HPDE6-E6E7 (cell line): Measurements from ENCODE around the gene PLB1.
"Not testable (repeated sequence)": the region's sequence is repeated elsewhere in the genome, so short reads cannot be mapped to it uniquely, and the experiment has no call there.

Experiments used
- DNase-seq: peaks from one replicate; pipeline ENCODE4 v3.0.0; 2011; ENCODE audit warnings: missing footprints; ENCODE audit errors: extremely low spot score

PLB1 gene

DNA sequence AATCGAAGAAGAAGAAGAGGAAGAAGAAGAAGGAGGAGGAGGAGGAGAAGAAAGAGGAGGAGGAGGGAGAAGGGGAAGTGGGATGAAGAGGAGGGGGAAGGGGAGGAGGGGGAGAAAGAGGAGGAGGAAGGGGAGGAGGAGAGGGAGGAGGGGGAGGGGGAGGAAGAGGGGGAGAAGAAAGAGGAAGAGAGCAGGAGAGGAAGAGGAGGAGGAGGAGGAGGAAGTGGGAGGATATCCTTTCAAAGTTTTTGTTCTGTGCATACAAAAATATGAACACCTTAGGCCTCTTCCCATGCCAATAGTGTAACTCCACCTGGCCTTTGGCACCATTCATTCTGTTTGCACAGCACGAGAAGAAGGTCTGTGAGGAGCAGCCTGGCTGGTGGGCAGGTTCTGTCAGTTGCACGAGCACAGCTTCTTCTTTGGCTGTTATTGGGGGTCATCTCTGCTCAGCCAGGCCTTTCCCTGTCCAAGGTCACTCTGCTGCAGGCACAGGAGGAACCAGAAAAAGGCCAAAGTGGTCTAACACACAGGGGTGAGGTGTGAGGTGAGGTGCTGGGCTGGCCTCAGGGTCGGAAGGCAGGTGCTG lies 25.8 kb upstream of the PLB1 start:
- no peak for DNase-seq

DNA sequence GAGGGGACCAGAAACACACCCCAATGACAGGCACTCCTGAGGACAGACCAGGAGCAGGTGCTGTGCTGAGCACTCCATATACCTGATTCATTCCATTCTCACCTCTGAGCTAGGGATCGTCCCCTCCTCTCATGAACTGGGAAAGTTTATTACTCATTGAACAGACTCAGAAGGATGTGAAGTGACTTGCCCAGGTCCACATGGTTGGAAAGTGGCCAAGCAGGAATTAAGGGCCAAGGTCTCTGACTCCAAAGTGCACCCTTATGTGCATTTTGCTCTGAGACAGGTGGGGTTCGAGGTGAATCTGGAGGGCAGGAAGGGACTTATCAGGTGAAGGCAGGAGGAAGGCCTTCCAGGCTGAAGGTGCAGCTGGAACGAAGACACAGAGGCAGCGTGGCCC lies 25.1 kb upstream of the PLB1 start:
- peak; percentile 98 for DNase-seq

DNA sequence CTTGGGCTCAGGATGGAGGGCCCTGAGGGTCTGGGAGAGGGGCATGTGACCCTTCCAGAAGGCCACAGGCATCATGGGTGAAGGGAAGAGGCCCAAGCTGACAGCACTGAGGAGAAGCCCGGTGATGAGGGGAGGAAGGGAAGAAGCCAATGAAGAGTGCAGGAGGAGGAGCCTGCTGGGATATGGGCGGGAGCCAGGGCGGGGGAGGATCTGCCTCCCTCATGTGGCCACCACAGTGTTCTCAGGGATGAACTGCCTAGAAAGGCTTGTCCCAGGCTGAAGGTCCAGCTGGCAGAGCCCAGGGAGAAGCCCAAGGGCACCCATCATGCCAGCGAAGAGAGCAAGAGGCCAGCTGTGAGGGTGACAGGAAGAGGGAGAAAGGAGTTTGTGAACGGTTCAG lies 24.6 kb upstream of the PLB1 start:
- DNase-seq: peak; percentile 60

DNA sequence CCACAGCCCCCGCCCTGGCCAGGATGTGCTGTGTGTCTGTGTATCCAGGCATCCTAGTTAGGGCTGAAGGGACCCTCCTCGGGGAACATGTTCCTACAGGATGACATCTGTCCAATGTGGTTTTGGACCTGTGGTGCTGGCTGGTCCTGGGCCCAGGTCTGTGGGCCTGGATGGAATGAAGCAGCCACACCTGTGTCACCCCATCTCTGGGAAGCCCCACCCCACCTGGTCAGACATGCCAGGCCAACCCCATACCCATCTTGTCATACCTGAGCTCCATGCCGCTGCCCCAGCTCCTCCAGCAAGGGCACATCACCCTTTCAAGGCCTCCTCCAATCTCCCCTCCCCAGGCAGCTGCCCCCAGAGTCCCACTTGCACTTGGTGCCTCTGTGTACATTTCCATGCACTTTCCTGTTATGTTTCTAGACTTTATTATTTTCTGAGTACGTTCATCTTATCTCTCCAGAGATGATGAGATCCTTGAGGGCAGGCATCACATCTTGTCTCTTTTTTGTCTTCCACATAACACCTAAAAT lies 24.1 kb upstream of the PLB1 start:
- no peak for DNase-seq

DNA sequence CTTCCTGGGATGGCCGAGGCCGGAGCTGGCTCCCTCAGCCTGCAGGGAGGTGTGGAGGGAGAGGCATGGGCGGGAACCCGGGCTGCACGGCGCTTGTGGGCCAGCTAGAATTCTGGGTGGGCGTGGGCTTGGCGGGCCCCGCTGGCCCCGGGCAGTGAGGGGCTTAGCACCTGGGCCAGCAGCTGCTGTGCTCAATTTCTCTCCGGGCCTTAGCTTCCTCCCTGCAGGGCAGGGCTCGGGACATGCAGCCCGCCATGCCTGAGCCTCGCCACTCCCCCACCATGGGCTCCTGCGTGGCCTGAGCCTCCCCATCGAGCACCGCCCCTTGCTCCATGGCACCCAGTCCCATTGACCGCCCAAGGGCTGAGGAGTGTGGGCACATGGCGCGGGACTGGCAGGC lies 23.2 kb upstream of the PLB1 start:
- DNase-seq: not testable (repeated sequence)

DNA sequence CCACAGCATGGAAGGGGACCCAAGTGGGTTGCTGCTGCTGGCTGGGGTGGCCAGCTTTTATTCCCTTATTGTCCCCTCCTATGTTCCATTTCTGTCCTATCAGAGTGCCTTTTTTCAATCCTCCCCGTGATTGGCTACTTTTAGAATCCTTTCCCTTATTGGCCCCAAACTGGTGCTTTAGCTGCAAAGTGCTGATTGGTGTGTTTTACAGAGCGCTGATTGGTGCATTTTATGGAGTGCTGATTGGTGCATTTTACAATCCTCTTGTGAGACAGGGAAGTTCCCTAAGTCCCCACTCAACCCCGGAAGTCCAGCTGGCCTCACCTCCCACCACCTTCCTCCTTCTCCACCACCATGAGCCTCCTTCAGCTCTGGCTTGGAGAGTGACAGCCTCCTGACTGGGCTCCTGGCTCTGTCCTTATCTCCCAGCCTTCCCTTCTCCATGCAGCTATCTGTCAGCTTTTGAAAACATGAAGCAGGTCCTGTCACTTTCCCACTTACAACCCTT lies 20.7 kb upstream of the PLB1 start:
- DNase-seq: no peak

DNA sequence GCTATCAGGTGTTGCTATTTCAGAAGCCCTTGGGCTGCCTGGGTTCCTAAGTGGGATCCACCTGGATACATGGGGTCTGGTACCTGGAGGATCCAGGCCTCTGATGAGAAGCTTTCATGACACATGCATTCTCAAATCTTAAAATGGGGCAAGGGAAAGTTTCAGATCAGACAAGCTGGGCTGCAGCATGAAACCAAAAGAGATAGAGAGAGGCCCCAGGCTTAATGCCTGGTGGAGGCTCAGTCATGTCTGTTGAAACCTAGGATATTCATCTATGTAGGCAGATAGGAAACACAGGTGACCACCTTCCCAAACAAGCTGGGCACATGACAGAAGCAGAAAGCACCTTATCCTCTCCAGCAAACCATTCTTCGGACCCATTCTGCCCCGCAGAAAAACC lies 18.8 kb upstream of the PLB1 start:
- no peak for DNase-seq

DNA sequence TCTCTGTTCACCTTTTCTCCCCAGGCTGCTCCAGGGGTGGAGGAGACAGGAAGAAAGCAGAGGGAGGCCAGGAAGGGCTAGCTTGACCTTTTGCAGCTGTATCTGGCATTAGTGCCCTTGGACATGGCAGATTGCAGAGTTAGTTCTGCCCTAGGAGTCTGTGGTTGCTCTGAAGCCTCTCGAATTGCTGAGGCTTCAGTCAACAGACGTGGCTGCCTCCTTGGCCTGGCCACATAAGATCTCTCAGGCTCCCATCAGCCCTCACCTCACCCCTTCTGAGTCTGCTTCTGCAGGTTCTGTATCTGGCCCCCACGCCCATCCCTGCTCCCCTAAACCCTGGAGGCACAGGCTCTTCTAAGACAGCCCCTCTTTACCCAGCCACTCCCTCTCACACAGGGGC lies 18.2 kb upstream of the PLB1 start:
- DNase-seq: no peak

DNA sequence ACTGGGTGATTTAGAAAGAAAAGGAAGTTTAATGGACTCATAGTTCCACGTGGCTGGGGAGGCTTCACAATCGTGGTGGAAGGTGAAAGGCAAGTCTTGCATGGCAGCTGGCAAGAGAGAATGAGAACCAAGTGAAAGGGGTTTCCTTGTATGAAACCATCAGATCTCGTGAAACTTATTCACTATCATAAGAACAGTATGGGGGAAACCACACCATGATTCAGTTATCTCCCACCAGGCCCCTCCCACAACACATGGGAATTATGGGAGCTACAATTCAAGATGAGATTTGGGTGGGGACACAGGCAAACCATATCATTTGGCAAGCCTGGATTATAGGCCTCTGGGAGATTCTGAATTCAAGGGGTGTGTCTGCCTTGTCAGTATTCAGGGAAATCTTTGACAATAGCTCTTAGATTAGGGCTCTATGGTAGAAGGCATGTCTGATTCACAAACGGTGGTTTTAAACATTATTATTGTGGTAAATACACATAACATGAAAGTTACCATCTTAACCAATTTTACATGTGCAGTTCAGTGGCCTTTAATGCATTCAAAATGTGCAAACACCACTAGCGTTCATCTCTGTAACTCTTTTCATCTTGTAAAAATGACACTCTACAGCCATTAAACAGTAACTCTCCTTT lies 15.3 kb upstream of the PLB1 start:
- no peak for DNase-seq

DNA sequence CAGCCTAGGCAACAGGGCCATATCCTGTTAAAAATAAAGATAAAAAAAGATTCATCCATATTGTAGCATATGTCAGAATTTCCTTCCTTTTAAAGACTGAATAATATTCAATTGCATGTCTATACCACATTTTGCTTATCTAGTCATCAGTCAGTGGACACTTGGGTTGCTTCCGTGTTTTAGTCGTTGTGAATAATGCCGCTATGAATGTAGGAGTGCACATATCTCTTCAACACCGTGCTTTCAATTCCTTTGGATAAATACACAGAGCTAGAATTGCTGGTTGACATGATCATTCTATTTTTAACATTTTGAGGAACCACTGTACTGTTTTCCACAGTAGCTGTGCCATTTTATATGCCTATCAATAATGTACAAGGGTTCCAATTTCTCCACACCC lies 14.0 kb upstream of the PLB1 start:
- no peak for DNase-seq

DNA sequence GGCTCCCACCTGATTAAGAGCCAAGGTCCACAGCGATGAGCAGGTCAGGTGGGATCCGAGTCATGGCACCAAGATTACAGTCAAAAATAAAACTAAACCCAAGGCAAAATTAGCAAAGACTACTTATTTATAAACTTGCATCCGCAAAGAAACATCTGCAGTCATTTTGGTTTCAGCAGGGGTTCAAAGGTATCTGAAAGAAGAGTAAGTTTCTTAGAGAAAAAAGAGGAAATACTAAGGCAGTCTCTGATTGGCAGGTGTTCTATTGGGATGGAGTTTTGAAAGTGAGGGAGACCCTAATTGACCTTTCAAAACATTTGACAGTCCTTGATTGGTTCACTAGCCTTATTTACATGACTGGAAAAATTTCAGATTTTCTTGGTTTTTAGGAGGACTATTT lies 11.0 kb upstream of the PLB1 start:
- DNase-seq: no peak

DNA sequence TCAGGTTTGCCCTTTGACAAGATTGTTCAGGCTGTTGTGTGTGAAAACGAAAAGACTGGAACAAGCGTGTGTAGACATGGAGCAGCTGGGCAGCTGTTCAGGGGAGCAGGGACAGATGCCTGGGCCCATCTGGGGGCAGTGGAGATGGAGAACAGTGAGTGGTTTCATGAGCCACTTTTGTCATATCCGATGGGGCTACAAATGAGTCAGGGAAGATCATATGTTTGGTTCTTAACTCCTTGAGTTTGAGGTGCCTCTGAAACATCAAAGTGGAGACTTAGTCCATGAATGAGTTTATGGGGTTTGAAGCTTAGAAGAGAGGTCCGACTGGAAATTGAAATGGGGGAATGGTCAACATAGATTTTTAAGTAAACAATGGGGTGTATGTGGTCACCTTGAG lies 9.3 kb upstream of the PLB1 start:
- no peak for DNase-seq

DNA sequence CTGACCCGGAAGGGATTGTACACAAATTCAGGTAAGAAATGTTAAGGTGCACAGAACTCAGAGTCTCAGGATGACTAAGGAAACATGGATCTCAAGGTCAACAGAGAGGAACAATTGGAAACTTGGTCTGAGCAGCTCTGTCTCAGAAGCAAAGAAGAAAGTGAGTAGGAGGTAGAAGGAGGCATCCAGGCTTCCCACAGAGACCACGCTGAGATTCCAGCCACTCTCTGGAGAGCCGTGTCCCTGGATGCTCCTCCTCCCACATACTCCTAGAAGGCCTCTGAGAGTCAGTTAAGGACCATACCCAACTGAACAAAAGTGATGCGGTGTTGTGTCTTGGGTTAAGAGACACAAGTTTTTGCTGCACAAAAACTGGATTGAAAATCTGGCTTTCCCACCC lies 8.6 kb upstream of the PLB1 start:
- DNase-seq: no peak

DNA sequence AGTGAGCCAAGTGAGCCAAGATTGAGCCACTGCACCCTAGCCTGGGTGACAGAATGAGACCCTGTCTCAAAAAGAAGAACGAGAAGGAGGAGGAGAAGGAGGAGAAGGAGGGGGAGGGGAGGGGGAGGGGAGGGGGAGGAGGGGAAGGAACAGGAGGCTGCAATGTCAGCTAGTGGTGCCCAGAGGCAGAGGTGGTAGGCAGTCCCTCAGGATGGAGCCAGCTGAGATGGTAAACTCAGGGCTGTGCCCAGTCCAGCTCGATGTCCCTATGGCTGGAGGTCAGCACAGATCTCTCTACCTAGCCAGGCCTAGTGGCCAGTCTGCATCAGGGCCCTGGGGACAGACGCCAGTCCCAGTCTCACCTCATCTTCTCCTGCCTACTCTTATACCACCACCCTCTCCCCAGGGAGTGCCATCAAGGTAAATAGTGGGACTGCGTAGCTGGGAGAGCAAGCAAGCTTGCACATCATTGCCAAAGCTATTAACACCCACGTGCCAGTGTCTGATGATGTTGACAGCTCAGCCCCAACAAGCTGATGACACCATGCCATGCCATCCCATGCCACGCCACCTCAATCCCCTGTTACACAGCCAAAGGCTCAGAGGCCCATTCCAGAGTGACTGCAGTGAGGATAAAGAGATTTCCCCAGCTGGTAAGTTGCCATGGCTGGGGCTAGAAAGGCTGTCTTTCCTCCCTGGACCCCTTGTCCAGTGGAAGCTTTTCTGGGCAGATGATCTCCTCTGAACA lies 7.6 kb upstream of the PLB1 start:
- no peak for DNase-seq

DNA sequence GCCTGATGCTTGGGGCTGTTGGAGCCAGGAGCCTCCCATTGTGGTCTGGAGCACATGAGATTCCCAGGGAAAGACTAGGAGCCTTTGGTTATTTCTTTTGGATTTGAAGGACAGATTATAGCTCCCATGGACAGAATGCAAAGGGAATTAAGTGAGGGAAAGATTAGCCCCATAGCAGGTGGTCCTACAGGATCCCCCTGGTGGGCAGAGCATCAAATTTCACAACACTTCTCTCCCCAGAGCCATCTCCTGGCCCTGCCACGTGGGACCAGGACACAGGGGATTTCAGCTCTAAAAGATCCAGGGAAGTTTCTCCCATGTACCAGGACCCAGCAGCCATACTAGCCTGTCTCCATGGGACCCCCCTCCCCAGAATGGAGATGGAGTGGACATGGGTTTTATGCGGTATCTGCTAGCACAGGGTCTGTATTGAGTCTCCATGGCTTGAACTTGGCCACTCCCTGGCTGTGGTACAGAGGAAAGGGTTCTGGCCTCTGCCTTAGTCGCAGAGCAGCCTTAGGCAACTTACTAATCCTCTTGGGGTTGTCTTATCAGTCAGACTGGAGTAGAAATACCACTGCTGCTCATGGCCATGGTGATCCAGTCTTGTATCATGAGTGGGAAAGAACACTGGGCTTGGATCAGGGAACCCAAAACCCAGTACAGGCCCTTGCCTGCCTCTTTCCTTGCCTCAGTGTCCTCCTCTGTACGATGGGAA lies 6.8 kb upstream of the PLB1 start:
- DNase-seq: no peak

DNA sequence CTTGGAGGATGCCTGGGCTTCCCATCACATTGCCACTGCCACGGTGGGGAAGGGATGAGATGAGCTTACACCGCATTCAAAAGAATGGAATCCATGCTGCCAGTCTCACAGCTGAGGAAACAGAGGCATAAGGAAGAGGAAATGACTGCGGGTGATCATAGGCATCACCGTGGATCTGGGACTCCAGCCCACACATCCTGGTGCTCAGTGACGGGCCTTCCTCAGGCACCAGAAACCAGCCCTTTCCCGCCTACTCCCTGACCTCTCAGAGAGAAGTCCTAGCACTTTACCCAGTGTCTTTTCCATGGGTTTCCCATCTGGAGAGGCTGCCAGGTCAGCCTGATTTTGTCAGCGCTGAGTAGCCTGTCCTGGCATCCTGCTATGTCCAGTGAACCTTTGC lies 5.3 kb upstream of the PLB1 start:
- no peak for DNase-seq

DNA sequence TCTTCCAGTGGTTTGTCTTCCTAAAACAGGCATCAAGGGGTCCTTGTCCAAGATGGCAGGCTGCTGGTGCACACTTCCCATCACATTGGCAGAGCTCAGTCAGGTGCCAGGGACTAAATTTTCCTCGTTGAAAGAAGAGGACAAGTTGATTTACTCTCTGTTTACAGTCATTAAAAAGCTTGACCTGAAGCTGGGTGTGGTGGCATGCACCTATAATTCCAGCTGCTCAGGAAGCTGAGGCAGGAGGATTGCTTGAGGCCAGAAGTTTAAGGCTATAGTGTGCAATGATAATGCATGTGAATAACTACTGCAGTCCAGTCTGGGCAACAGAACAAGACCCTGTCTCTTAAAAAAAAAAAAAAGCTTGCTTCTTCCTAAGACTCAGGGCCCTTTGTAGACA lies 3.6 kb upstream of the PLB1 start:
- DNase-seq: no peak

DNA sequence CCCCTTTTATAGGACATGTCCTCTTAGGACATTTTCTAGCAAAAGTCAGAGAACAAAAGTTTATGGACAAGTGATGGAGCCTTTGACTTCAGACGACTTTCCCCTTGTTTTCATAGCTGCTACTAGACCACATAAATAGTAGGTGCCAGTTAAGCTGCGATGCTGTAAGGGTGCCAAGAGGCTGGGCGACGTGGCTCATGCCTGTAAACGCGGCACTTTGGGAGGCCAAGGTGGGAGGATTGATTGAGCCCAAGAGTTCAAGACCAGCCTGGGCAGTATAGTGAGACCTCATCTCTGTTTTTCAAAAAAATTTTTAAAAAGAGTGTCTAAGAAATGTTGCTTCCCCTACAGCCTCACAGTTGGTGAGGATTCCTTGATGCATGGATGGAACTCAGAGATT lies 2.2 kb upstream of the PLB1 start:
- no peak for DNase-seq

DNA sequence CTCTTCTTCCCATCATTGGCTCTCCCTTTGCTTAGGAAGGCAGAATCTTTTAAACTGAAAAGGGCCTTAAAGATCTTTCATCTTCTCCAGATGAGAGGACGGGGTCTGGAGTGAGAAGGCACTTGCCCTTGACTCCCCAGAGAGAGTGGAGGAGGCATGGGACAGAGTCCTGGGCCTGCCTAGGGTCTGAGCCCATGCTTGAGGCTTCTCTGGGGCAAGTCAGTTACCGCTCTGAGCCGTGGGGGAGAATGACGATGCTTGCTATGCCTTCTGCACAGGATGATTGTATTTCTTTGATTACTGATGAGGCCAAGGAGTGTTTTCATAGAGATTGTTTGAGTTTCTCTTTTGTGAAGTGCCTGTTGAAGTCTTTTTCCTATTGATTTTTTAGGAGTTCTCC lies 921 bp downstream of the PLB1 start:
- no peak for DNase-seq

DNA sequence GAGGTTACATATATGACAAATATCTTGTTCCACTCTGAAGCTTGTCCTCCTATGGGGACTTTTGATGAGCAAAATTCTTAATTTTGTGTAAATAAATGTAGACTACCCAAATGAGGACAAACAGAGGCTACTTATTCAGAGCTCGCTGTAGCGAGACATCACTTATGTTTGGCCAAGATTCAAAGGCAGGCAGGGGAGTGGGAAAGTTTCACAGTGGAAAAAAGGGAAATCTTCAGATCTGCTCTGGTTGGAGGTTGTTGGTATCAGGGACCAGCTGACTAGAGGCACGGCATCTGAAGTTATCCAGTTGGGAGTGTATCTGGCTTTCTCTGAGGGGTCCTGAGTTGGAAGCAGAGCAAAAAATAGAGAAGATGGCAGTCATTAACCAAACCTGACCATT lies 1.3 kb downstream of the PLB1 start:
- DNase-seq: no peak

DNA sequence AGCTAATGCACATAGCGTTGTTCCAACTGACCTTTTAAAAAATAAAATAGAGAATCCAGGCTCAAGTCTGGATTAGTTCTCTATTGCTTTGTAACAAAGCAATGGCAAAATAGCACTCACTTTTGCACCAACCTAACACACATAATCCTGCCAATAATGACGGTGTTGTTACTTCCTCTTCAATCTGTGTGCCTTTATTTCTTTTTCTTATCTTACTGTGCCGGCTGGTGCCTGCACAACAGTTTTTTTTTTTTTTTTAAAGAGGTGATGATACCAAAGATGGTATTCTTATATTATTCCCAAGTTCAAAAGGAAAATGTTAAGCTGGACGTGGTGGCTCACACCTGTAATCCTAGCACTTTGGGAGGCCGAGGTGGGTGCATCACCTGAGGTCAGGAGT lies 3.4 kb downstream of the PLB1 start:
- DNase-seq: no peak

DNA sequence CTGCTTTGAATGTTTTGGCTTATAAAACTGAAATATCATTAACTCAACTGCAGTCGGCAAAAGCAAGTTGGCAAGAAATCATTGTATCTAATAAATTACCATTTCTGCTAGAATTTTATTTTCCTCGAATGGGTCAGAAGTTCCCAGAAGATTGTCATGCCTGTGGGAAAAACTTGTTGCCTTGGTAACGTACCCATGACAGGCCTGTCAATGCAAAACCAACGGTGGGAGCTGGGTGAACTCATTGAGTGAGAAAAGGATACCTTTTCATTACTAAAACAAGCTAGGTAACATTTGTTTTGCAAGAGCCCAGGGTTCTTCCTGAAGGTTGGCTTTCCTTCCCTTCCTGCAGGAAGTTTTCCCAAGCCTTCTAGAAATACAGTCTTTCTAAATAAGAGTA lies 9.5 kb downstream of the PLB1 start:
- DNase-seq: no peak
